PC-9 (cell line): ENCODE measurements around the gene CFAP91. TPM values are rescaled to one million over a fixed set of nuclear protein-coding genes. Genes with fewer than 3 reads are reported as not detected.

Experiments
- BruUV-seq: library from RNA; stranded (reverse); fragments of 400-500 nt; replicated peaks from 2 replicates; lab custom pipeline; 2021; lab: Mats Ljungman, UMichigan
- CTCF ChIA-PET: fragments of 300-600 bp; sonication (Branson Sonifier 250); formaldehyde crosslinking; loops from one replicate; lab custom pipeline; 2022; ENCODE audit warnings: antibody characterized with exemption; lab: Charles Lee
- POLR2A ChIA-PET: fragments of 300-600 bp; sonication (Branson Sonifier 250); formaldehyde crosslinking; loops from one replicate; lab custom pipeline; 2022; ENCODE audit warnings: antibody characterized with exemption; ENCODE audit not compliant: unreplicated experiment; lab: Charles Lee
- DNase-seq, 2 experiments: peaks; one replicate each; pipeline versions ENCODE4 v3.0.0 to v3.0.0-alpha.2; 2015 to 2022; ENCODE audit warnings: mixed read lengths in 1 of 2
- H2AFZ ChIP-seq: fragments of 200-600 bp; sonication (generic); 2 replicates; pipeline ENCODE4 v1.8.1; 2017; ENCODE audit warnings: antibody characterized with exemption
- H3F3A ChIP-seq: fragments of 200-600 bp; sonication (generic); 2 replicates; pipeline ENCODE4 v1.8.1; 2017; ENCODE audit warnings: antibody characterized with exemption, mild to moderate bottlenecking, low read depth; ENCODE audit not compliant: insufficient read depth
- H3K27ac ChIP-seq: fragments of 200-600 bp; sonication (generic); 2 replicates; pipeline ENCODE4 v1.6.1; 2016; ENCODE audit warnings: mixed run types
- H3K27me3 ChIP-seq: fragments of 200-600 bp; sonication (generic); 2 replicates; pipeline ENCODE4 v1.6.1; 2016; ENCODE audit warnings: low read depth, mixed run types; ENCODE audit not compliant: insufficient read depth
- H3K36me3 ChIP-seq: fragments of 200-600 bp; sonication (generic); 2 replicates; pipeline ENCODE4 v1.6.1; 2016; ENCODE audit warnings: low read depth, mixed run types
- H3K4me1 ChIP-seq: fragments of 200-600 bp; sonication (generic); replicated peaks from 2 replicates; pipeline ENCODE4 v1.6.1; 2016; ENCODE audit warnings: mixed run types; ENCODE audit not compliant: insufficient read depth
- H3K4me2 ChIP-seq: fragments of 200-600 bp; sonication (generic); 2 replicates; pipeline ENCODE4 v1.6.1; 2017; ENCODE audit warnings: mixed run types
- H3K4me3 ChIP-seq: fragments of 200-600 bp; sonication (generic); 2 replicates; pipeline ENCODE4 v1.6.1; 2016; ENCODE audit warnings: mixed run types
- H3K79me2 ChIP-seq: fragments of 200-600 bp; sonication (generic); 2 replicates; pipeline ENCODE4 v1.6.1; 2017; ENCODE audit warnings: low read depth, mixed run types
- H3K9me2 ChIP-seq: fragments of 200-600 bp; sonication (generic); 2 replicates; pipeline ENCODE4 v1.8.1; 2017; ENCODE audit warnings: mild to moderate bottlenecking; ENCODE audit not compliant: insufficient read depth
- H3K9me3 ChIP-seq: fragments of 200-600 bp; sonication (generic); 2 replicates; pipeline ENCODE4 v1.8.1; 2016; ENCODE audit warnings: low read depth; ENCODE audit not compliant: insufficient read depth
- H4K20me1 ChIP-seq: fragments of 200-600 bp; sonication (generic); 2 replicates; pipeline ENCODE4 v1.8.1; 2017; ENCODE audit not compliant: insufficient read depth
- CTCF ChIP-seq: fragments of 200-600 bp; sonication (generic); conservative IDR thresholded peaks from 2 replicates; pipeline ENCODE4 v1.6.1; 2017; ENCODE audit warnings: mixed run types, antibody characterized with exemption, mild to moderate bottlenecking, moderate library complexity
- EZH2 ChIP-seq: fragments of 200-600 bp; sonication (generic); IDR thresholded peaks from 2 replicates; pipeline ENCODE4 v1.8.0; 2017; ENCODE audit warnings: antibody characterized with exemption, low read depth
- intact Hi-C: fragments of 100-400 bp; cut with micrococcal nuclease; formaldehyde crosslinking; loops from one replicate; pipeline ENCODE4 v1.10.0; 2022; ENCODE audit not compliant: unreplicated experiment
- total RNA-seq: library from RNA; stranded (reverse); gene quantifications from 2 replicates; pipeline ENCODE4 v1.2.3, GENCODE V29; 2021

Gene CFAP91
- total RNA-seq, 1 experiment from 2014 or later = 1.2 TPM

GRCh38 chr3:119672776-119673175 lies 30.0 kb upstream of the CFAP91 start:
- Histone ChIP-seq H4K20me1 (0 out of 2 replicates have a peak, but pooled peaks cover 3% of the 10 kb centered on the region), H3K4me3 (no peak overlapping the region), H3K9me2 (no peaks in the 10 kb centered on the region), H3K4me2 (no peak overlapping the region), H3K9me3 (no peaks in the 10 kb centered on the region), H3F3A (no peaks in the 10 kb centered on the region), H3K4me1 (peaks cover 12% of the 10 kb centered on the region), H3K27me3 (no peaks in the 10 kb centered on the region), H3K36me3 (peaks cover 18% of the 10 kb centered on the region), H2AFZ (no peak overlapping the region), H3K79me2 (peaks cover 22% of the 10 kb centered on the region), H3K27ac (no peak overlapping the region)
- intact Hi-C loops = loop anchor here (10.0 kb wide), 1 partner anchor 148 kb away; no protein-coding TSS in a partner anchor
- ChIA-PET POLR2A (no interaction called here), CTCF (interaction anchor here (0.6 kb wide), 1 partner anchor 35 kb away, joined by 4 read pairs; no protein-coding TSS in a partner anchor)
- no peak for DNase-seq
- no TSS peak for BruUV-seq
- TF ChIP-seq EZH2 (no peak), CTCF (no peak)

- ChIA-PET POLR2A (no interaction called here), CTCF (no interaction called here)
- Histone ChIP-seq H3K79me2 (peaks cover 22% of the 10 kb centered on the region), H3K36me3 (peaks cover 18% of the 10 kb centered on the region), H3K27ac (no peak overlapping the region), H2AFZ (no peak overlapping the region), H3F3A (no peaks in the 10 kb centered on the region), H3K4me3 (no peak overlapping the region), H3K4me2 (no peak overlapping the region), H3K27me3 (no peaks in the 10 kb centered on the region), H3K4me1 (peaks cover 15% of the 10 kb centered on the region), H4K20me1 (0 out of 2 replicates have a peak, but pooled peaks cover 3% of the 10 kb centered on the region), H3K9me3 (no peaks in the 10 kb centered on the region), H3K9me2 (no peaks in the 10 kb centered on the region)
- DNase-seq = no peak
- no peak for TF ChIP-seq CTCF
- TF ChIP-seq EZH2 = no peak
- intact Hi-C loops = loop anchor here (10.0 kb wide), 1 partner anchor 149 kb away; no protein-coding TSS in a partner anchor
- BruUV-seq = no TSS peak
Measured at GRCh38 chr3:119673875-119674274, 28.9 kb upstream of the CFAP91 start.

GRCh38 chr3:119675188-119675874 lies 27.5 kb upstream of the CFAP91 start:
- Histone ChIP-seq H2AFZ (no peak overlapping the region), H3K36me3 (peaks cover 18% of the 10 kb centered on the region), H4K20me1 (0 out of 2 replicates have a peak, but pooled peaks cover 3% of the 10 kb centered on the region), H3K27me3 (no peaks in the 10 kb centered on the region), H3K4me3 (peak overlapping the region; percentile 81; the same call in 1 of the 2 replicates), H3K79me2 (peaks cover 22% of the 10 kb centered on the region), H3K4me2 (peak overlapping the region; percentile 94), H3K27ac (no peak overlapping the region), H3K4me1 (peaks cover 15% of the 10 kb centered on the region), H3K9me3 (no peaks in the 10 kb centered on the region), H3F3A (no peaks in the 10 kb centered on the region), H3K9me2 (no peaks in the 10 kb centered on the region)
- DNase-seq = no peak
- TF ChIP-seq EZH2 (no peak), CTCF (no peak)
- POLR2A ChIA-PET = interaction anchor here (0.7 kb wide), 1 partner anchor 19 kb away, joined by 17 read pairs; no protein-coding TSS in a partner anchor
- intact Hi-C loops = loop anchor here (10.0 kb wide), 1 partner anchor 151 kb away; no protein-coding TSS in a partner anchor
- BruUV-seq = no TSS peak
- CTCF ChIA-PET = no interaction called here
